Body of pancreas (tissue), 4 donors: ENCODE results near the gene CREB5. TPM values are rescaled to one million over a fixed set of nuclear protein-coding genes. Genes with fewer than 3 reads are reported as not detected.

ENCODE experiments used
- ATAC-seq: fragments of 150-250 bp; one replicate; pipeline ENCODE4 v1.9.1; 2016
- DNase-seq, 4 donors: peaks; one replicate each; pipeline ENCODE4 v3.0.0-alpha.2; 2019
- H3K27ac ChIP-seq, 4 donors: fragments of 200-600 bp; sonication (generic); 1 replicate in 3 of 4; 2 replicates in 1 of 4; pipeline versions ENCODE4 v1.5.1 to v1.6.1; 2016 to 2019; ENCODE audit warnings: mild to moderate bottlenecking in 1 of 4, mixed read lengths in 1 of 4, moderate library complexity in 1 of 4
- H3K27me3 ChIP-seq, 2 donors: fragments of 200-600 bp; sonication (generic); one replicate each; pipeline ENCODE4 v1.6.0; 2016; ENCODE audit warnings: mild to moderate bottlenecking in 1 of 2
- H3K36me3 ChIP-seq, 2 donors: fragments of 200-600 bp; sonication (generic); replicated peaks in 1 of 2; 2 replicates each; pipeline ENCODE4 v1.5.1; 2016; ENCODE audit warnings: low read depth in 2 of 2; ENCODE audit not compliant: insufficient read depth in 1 of 2
- H3K4me1 ChIP-seq: fragments of 200-600 bp; sonication (generic); one replicate; pipeline ENCODE4 v1.6.0; 2016
- H3K4me3 ChIP-seq, 2 donors: fragments of 200-600 bp; sonication (generic); 1 replicate in 1 of 2; 2 replicates in 1 of 2; pipeline ENCODE4 v1.5.1; 2016 to 2019
- H3K9me3 ChIP-seq, 3 donors: fragments of 200-600 bp; sonication (generic); 1 replicate in 2 of 3; 2 replicates in 1 of 3; pipeline ENCODE4 v1.5.1; 2016
- POLR2A ChIP-seq, 3 donors: fragments of 450-650 bp; IDR thresholded peaks; one replicate each; pipeline ENCODE4 v1.6.1; 2016; ENCODE audit warnings: antibody characterized with exemption in 3 of 3, mild to moderate bottlenecking in 2 of 3
- WGBS, 2 donors: methylation state at CpG; one replicate each; pipeline ENCODE4 v1.1.5; 2017; 5-methylcytosine and 5-hydroxymethylcytosine counted together
- intact Hi-C: fragments of 100-400 bp; cut with DNase I; formaldehyde crosslinking; loops from one replicate; pipeline ENCODE4 v1.15.1; 2023
- total RNA-seq, 2 donors: library from RNA; depleted of rRNA; stranded (reverse); fragments of >200 nt; gene quantifications; one replicate each; pipeline ENCODE4 v1.1.0, GENCODE V29; 2016
- TF ChIP-seq, protein P1 (sequence below), 7 experiments: fragments of 450-650 bp in 4 of 7; fragments of 200-600 bp in 3 of 7; sonication (generic) in 3 of 7; IDR thresholded peaks; one replicate each; pipeline ENCODE4 v1.5.1; 2016 to 2019; ENCODE audit warnings: antibody characterized with exemption in 7 of 7

CREB5 gene
- total RNA-seq, 2 donors from 2014 or later, result 10.4 to 25.7 TPM

DNA sequence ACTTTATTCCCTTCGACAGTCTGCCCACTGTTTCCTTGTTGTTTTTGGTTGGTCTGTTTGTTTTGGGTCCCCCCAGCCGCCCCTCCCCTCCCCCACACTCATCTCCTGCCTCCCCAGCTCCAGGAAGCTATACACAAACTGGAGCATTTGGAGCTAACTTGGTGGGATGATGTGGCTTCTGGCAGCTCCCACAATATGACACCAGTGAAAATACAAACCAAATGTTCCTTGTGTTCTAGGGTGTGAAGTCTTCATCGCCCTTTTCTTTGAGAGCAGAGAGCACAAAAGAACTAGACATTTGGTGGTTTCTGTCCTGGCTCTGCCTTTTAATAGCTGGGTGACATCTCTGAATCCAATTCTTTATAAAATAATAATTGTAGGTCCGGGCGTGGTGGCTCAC, 33.8 kb downstream of the CREB5 start:
- Histone ChIP-seq H3K27me3 (no peaks in the 10 kb centered on the region), H3K27ac (no peak overlapping the region), H3K9me3 (no peaks in the 10 kb centered on the region), H3K36me3 (no peaks in the 10 kb centered on the region), H3K4me1 (no peaks in the 10 kb centered on the region), H3K4me3 (no peak overlapping the region)
- no peak for ATAC-seq
- 60 to 70% methylated on average over 5 of the region's 5 CpGs for WGBS, 2 donors
- intact Hi-C loops, result no loop called here
- TF ChIP-seq POLR2A (IDR thresholded peaks at IDR 0.05), result no peak
- TF ChIP-seq, protein P1, sequence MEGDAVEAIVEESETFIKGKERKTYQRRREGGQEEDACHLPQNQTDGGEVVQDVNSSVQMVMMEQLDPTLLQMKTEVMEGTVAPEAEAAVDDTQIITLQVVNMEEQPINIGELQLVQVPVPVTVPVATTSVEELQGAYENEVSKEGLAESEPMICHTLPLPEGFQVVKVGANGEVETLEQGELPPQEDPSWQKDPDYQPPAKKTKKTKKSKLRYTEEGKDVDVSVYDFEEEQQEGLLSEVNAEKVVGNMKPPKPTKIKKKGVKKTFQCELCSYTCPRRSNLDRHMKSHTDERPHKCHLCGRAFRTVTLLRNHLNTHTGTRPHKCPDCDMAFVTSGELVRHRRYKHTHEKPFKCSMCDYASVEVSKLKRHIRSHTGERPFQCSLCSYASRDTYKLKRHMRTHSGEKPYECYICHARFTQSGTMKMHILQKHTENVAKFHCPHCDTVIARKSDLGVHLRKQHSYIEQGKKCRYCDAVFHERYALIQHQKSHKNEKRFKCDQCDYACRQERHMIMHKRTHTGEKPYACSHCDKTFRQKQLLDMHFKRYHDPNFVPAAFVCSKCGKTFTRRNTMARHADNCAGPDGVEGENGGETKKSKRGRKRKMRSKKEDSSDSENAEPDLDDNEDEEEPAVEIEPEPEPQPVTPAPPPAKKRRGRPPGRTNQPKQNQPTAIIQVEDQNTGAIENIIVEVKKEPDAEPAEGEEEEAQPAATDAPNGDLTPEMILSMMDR (IDR thresholded peaks at IDR 0.05), result no peak
- DNase-seq, result no peak

- Histone ChIP-seq H3K27me3 (no peaks in the 10 kb centered on the region), H3K4me1 (no peaks in the 10 kb centered on the region), H3K4me3 (no peak overlapping the region), H3K9me3 (no peaks in the 10 kb centered on the region), H3K27ac (no peak overlapping the region), H3K36me3 (no peaks in the 10 kb centered on the region)
- intact Hi-C loops, result no loop called here
- DNase-seq (no peak), ATAC-seq (no peak)
- no peak for TF ChIP-seq POLR2A (IDR thresholded peaks at IDR 0.05)
- TF ChIP-seq, protein P1 (IDR thresholded peaks at IDR 0.05), result no peak
- 92 to 93% methylated on average over 5 of the region's 5 CpGs for WGBS, 2 donors
Measured at GRCh38 chr7:28447071-28447470, 34.8 kb downstream of the CREB5 start.

DNA sequence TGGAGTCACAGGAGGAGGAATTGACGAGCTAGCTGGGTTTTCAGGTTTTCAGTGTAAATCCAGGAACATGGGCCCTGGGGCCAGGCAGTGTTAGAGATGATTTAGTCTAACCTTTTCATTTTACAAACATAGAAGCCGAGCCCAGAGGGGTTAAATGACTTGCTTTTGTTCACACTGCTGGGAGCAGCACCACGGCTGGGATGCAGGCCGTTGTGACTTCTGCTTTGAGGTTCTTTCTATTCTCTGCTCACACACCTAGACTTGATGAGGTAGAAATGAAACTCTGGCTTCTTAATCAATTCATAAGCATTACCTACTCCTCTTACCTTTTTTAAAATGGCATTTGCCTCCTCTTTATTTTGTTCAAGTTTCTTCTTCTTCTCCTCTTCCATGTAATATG, 36.4 kb downstream of the CREB5 start:
- ATAC-seq (no peak), DNase-seq (no peak)
- TF ChIP-seq POLR2A (IDR thresholded peaks at IDR 0.05), result no peak
- TF ChIP-seq, protein P1 (IDR thresholded peaks at IDR 0.05), result no peak
- Histone ChIP-seq H3K9me3 (no peaks in the 10 kb centered on the region), H3K27ac (no peak overlapping the region), H3K27me3 (no peaks in the 10 kb centered on the region), H3K4me3 (no peak overlapping the region), H3K36me3 (no peaks in the 10 kb centered on the region), H3K4me1 (no peaks in the 10 kb centered on the region)
- 48 to 79% methylated on average over 4 of the region's 4 CpGs for WGBS, 2 donors
- intact Hi-C loops, result no loop called here

DNA sequence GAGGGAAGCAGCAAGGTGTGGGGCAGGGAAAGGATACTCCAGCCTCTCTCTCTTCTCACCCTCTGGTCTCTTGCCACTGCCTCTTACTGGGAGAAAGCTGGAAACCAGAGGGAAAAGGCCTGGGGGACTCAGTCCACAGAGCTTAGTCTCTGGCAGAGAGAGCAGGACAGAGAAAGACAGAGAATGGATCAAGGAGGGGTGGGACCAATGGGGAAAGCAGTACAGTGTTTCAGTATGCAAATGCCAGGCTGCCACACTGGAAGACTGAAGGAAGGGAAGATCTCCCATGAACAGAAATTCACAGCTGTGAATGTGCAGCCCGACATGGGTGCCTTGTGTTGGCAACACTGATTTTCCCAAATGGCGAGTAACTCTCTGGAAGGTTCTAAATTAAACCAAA, 40.4 kb downstream of the CREB5 start:
- no peak overlapping the region for H3K4me3 ChIP-seq
- DNase-seq, result no peak
- intact Hi-C loops, result no loop called here
- no peak for ATAC-seq
- H3K36me3 ChIP-seq, result no peaks in the 10 kb centered on the region
- WGBS, 2 donors, result 65 to 97% methylated on average over 2 of the region's 2 CpGs
- no peaks in the 10 kb centered on the region for H3K9me3 ChIP-seq
- no peak for TF ChIP-seq POLR2A (IDR thresholded peaks at IDR 0.05)
- TF ChIP-seq, protein P1 (IDR thresholded peaks at IDR 0.05), result no peak
- no peaks in the 10 kb centered on the region for H3K27me3 ChIP-seq
- H3K27ac ChIP-seq, result no peak overlapping the region
- H3K4me1 ChIP-seq, result no peaks in the 10 kb centered on the region

GRCh38 chr7:28455486-28455885, 43.2 kb downstream of the CREB5 start:
- no peaks in the 10 kb centered on the region for H3K9me3 ChIP-seq
- DNase-seq, result no peak
- intact Hi-C loops, result no loop called here
- ATAC-seq, result no peak
- TF ChIP-seq POLR2A (IDR thresholded peaks at IDR 0.05), result no peak
- TF ChIP-seq, protein P1 (IDR thresholded peaks at IDR 0.05), result no peak
- H3K4me1 ChIP-seq, result no peaks in the 10 kb centered on the region
- no peaks in the 10 kb centered on the region for H3K36me3 ChIP-seq
- H3K27me3 ChIP-seq, result no peaks in the 10 kb centered on the region
- H3K27ac ChIP-seq, result no peak overlapping the region
- H3K4me3 ChIP-seq, result no peak overlapping the region
- WGBS, 2 donors, result 78 to 88% methylated on average over 5 of the region's 5 CpGs
